ENCODE results near the gene HDAC4. TPM values are rescaled to one million over a fixed set of nuclear protein-coding genes. Genes with fewer than 3 reads are reported as not detected.

HDAC4 gene
- total and polyA plus RNA-seq, 4 donors = 2.9 to 37.2 (median 4.4) TPM

GRCh38 chr2:239142296-239142695 is 258.5 kb downstream of the HDAC4 start:
- DNase-seq (ENCODE audit: low spot score) = no peak
- peaks cover 3 to 28% (median 11%) of the 10 kb centered on the region in 4 donors for H3K36me3 ChIP-seq (ENCODE audit: control insufficient read depth in 4 of 4, insufficient read depth in 3 of 4, low read depth in 1 of 4, low read length in 3 of 4)
- TF ChIP-seq EGR1 (IDR thresholded peaks at IDR 0.05; ENCODE audit: low read depth in 2 of 2) (no peak), HNF4A (conservative IDR thresholded peaks at IDR 0.05) (no peak), ATF3 (IDR thresholded peaks at IDR 0.05) (no peak), CTCF (IDR thresholded peaks at IDR 0.05; ENCODE audit: low read depth, low read length, missing input control) (no peak), JUND (IDR thresholded peaks at IDR 0.05) (no peak), GABPA (IDR thresholded peaks at IDR 0.05 in 1 of 2, conservative IDR thresholded peaks at IDR 0.05 in 1 of 2) (no peak), FOXA2 (IDR thresholded peaks at IDR 0.05) (no peak), HNF4G (IDR thresholded peaks at IDR 0.05) (no peak), RAD21 (IDR thresholded peaks at IDR 0.05) (no peak), NR2F2 (IDR thresholded peaks at IDR 0.05) (no peak), ZBTB33 (IDR thresholded peaks at IDR 0.05) (no peak), RXRA (IDR thresholded peaks at IDR 0.05) (no peak), SP1 (IDR thresholded peaks at IDR 0.05) (no peak), REST (IDR thresholded peaks at IDR 0.05) (no peak)

GRCh38 chr2:239141021-239141760 is 259.6 kb downstream of the HDAC4 start:
- no peak for DNase-seq (ENCODE audit: low spot score)
- no peak for TF ChIP-seq EGR1 (IDR thresholded peaks at IDR 0.05; ENCODE audit: low read depth in 2 of 2)
- TF ChIP-seq RXRA (IDR thresholded peaks at IDR 0.05) = no peak
- no peak for TF ChIP-seq FOXA2 (IDR thresholded peaks at IDR 0.05)
- TF ChIP-seq JUND (IDR thresholded peaks at IDR 0.05) = no peak
- no peak for TF ChIP-seq CTCF (IDR thresholded peaks at IDR 0.05; ENCODE audit: low read depth, low read length, missing input control)
- TF ChIP-seq HNF4A (conservative IDR thresholded peaks at IDR 0.05) = no peak
- TF ChIP-seq GABPA (IDR thresholded peaks at IDR 0.05 in 1 of 2, conservative IDR thresholded peaks at IDR 0.05 in 1 of 2) = no peak
- no peak for TF ChIP-seq HNF4G (IDR thresholded peaks at IDR 0.05)
- TF ChIP-seq ATF3 (IDR thresholded peaks at IDR 0.05) = no peak
- no peak for TF ChIP-seq RAD21 (IDR thresholded peaks at IDR 0.05)
- no peak for TF ChIP-seq YY1 (IDR thresholded peaks at IDR 0.05)
- no peak for TF ChIP-seq MAX (IDR thresholded peaks at IDR 0.05)
- no peak for TF ChIP-seq FOXA1 (IDR thresholded peaks at IDR 0.05)
- no peak for TF ChIP-seq ZBTB33 (IDR thresholded peaks at IDR 0.05)
- Histone ChIP-seq H3K9ac (ENCODE audit: low read depth in 1 of 2, low read length in 2 of 2) (no peak overlapping the region), H3K4me3 (ENCODE audit: low read depth in 1 of 3, low read length in 3 of 3) (no peak overlapping the region), H3K9me3 (ENCODE audit: control insufficient read depth in 4 of 4, low read length in 3 of 4) (no peaks in the 10 kb centered on the region), H3K27ac (ENCODE audit: low read depth in 1 of 2, low read length in 2 of 2) (no peak overlapping the region), H3K27me3 (ENCODE audit: control insufficient read depth in 4 of 4, insufficient read depth in 4 of 4, low read length in 3 of 4) (no peaks in the 10 kb centered on the region), H3K4me1 (ENCODE audit: control insufficient read depth in 4 of 4, insufficient read depth in 4 of 4, low read length in 3 of 4) (no peaks in the 10 kb centered on the region), H3K36me3 (ENCODE audit: control insufficient read depth in 4 of 4, insufficient read depth in 3 of 4, low read depth in 1 of 4, low read length in 3 of 4) (peaks cover 1 to 28% (median 11%) of the 10 kb centered on the region in 4 donors)
- 95% methylated on average over 14 of the region's 14 CpGs for WGBS

More at GRCh38 chr2:239142296-239142695, 258.5 kb downstream of the HDAC4 start:
- Histone ChIP-seq H3K4me1 (ENCODE audit: control insufficient read depth in 4 of 4, insufficient read depth in 4 of 4, low read length in 3 of 4) (no peaks in the 10 kb centered on the region), H3K27me3 (ENCODE audit: control insufficient read depth in 4 of 4, insufficient read depth in 4 of 4, low read length in 3 of 4) (no peaks in the 10 kb centered on the region), H3K9me3 (ENCODE audit: control insufficient read depth in 4 of 4, low read length in 3 of 4) (no peaks in the 10 kb centered on the region), H3K4me3 (ENCODE audit: low read depth in 1 of 3, low read length in 3 of 3) (no peak overlapping the region), H3K9ac (ENCODE audit: low read depth in 1 of 2, low read length in 2 of 2) (no peak overlapping the region), H3K27ac (ENCODE audit: low read depth in 1 of 2, low read length in 2 of 2) (no peak overlapping the region)
- 98% methylated on average over 13 of the region's 13 CpGs for WGBS
